Neural crest cell (in vitro differentiated cells): ENCODE results near the gene DEPDC4. TPM values are rescaled to one million over a fixed set of nuclear protein-coding genes. Genes with fewer than 3 reads are reported as not detected.

Source experiments
- DNase-seq: peaks from one replicate; pipeline ENCODE4 v3.0.0; 2021; ENCODE audit warnings: low read depth, mixed read lengths, low spot score
- H3K27ac Mint-ChIP-seq: one replicate; pipeline ENCODE4 v1.8.0; 2021; ENCODE audit warnings: mild to moderate bottlenecking, mixed read lengths; ENCODE audit not compliant: unreplicated experiment
- H3K27me3 Mint-ChIP-seq: 2 replicates; pipeline ENCODE4 v1.8.0; 2021; ENCODE audit warnings: low read depth, mild to moderate bottlenecking, mixed read lengths
- H3K36me3 Mint-ChIP-seq: 2 replicates; pipeline ENCODE4 v1.8.0; 2021; ENCODE audit warnings: low read depth, mild to moderate bottlenecking, mixed read lengths
- H3K4me1 Mint-ChIP-seq: 2 replicates; pipeline ENCODE4 v1.8.0; 2021; ENCODE audit warnings: mixed read lengths
- H3K4me3 Mint-ChIP-seq: one replicate; pipeline ENCODE4 v1.8.0; 2021; ENCODE audit warnings: mild to moderate bottlenecking, mixed read lengths
- H3K9me3 Mint-ChIP-seq: 2 replicates; pipeline ENCODE4 v1.8.0; 2021; ENCODE audit warnings: mixed read lengths
- total RNA-seq: library from RNA; stranded (reverse); gene quantifications from 2 replicates; pipeline ENCODE4 v1.2.1, GENCODE V29; 2021
- TF ChIP-seq, protein P1 (sequence below): fragments of 200-600 bp; sonication (generic); conservative IDR thresholded peaks from 2 replicates; pipeline ENCODE4 v1.5.0; 2021; ENCODE audit warnings: antibody characterized with exemption, mild to moderate bottlenecking

The DEPDC4 gene
- total RNA-seq, 1 donor from 2014 or later = 4.1 TPM

DNA sequence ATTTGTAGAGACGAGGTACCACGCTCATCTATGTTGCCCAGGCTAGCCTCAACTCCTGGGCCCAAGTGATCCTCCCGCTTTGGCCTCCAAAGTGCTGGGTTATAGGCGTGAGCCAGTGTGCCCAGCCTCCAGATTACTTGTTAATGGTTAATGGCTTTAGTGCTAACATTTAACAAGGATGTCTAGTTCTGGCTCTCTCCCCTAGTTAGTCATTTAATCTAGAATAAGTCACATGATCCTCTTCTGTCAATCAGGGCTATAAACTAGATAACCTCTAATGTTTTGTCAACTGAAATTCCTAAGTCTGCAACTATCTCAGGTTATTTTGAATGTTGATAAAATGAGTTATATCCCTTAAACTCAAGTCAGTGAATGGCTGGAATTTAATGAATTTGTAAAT, 50.5 kb downstream of the DEPDC4 start:
- DNase-seq = no peak
- Mint-ChIP-seq H3K36me3 (no peaks in the 10 kb centered on the region), H3K27me3 (no peaks in the 10 kb centered on the region), H3K4me1 (no peaks in the 10 kb centered on the region), H3K27ac (no peak overlapping the region), H3K4me3 (no peak overlapping the region), H3K9me3 (no peaks in the 10 kb centered on the region)
- TF ChIP-seq, protein P1, sequence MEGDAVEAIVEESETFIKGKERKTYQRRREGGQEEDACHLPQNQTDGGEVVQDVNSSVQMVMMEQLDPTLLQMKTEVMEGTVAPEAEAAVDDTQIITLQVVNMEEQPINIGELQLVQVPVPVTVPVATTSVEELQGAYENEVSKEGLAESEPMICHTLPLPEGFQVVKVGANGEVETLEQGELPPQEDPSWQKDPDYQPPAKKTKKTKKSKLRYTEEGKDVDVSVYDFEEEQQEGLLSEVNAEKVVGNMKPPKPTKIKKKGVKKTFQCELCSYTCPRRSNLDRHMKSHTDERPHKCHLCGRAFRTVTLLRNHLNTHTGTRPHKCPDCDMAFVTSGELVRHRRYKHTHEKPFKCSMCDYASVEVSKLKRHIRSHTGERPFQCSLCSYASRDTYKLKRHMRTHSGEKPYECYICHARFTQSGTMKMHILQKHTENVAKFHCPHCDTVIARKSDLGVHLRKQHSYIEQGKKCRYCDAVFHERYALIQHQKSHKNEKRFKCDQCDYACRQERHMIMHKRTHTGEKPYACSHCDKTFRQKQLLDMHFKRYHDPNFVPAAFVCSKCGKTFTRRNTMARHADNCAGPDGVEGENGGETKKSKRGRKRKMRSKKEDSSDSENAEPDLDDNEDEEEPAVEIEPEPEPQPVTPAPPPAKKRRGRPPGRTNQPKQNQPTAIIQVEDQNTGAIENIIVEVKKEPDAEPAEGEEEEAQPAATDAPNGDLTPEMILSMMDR = no peak

DNA sequence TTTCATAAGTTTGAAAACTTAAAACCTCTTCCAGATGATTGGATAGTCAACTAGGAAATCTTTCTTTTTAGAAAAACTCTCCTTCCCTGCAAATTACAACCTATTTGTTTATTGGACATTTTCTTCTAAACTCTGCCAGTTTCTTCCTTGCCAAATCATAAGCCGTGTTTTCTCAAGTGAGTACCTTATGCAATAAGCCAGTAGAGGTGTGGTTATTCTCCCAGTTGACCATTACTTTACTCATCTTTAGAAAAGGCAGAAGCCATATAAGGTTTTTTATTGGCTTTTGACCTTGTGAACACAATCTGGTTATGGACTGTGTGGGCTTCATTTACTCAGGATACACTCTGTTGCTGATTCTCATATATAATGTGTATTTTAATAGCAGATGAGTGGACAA, 51.7 kb downstream of the DEPDC4 start:
- H3K36me3 Mint-ChIP-seq = no peaks in the 10 kb centered on the region
- TF ChIP-seq, protein P1 = no peak
- H3K27me3 Mint-ChIP-seq = no peaks in the 10 kb centered on the region
- no peak for DNase-seq
- H3K4me3 Mint-ChIP-seq = no peak overlapping the region
- no peak overlapping the region for H3K27ac Mint-ChIP-seq
- H3K9me3 Mint-ChIP-seq = no peaks in the 10 kb centered on the region
- no peaks in the 10 kb centered on the region for H3K4me1 Mint-ChIP-seq

DNA sequence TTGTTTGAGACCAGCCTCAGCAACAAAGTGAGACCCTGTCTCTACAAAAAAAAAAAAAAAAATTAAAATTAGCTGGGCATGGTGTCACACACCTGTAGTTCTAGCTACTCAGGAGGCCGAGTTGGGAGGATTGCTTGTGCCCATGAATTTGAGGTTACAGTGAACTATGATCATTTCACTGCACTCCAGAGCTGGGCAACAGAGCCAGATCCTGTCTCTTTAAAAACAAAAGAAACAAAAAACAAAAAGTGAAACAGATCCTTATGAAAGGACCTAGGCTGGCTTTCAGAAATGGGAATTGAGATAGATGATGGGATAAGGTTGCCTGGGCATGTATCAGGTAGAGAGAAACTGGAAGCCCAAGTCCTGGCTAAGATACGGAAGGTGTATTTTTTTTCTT, 52.4 kb downstream of the DEPDC4 start:
- H3K36me3 Mint-ChIP-seq = peaks cover 3% of the 10 kb centered on the region
- no peaks in the 10 kb centered on the region for H3K9me3 Mint-ChIP-seq
- H3K27me3 Mint-ChIP-seq = no peaks in the 10 kb centered on the region
- DNase-seq = no peak
- TF ChIP-seq, protein P1 = no peak
- no peak overlapping the region for H3K27ac Mint-ChIP-seq
- H3K4me3 Mint-ChIP-seq = no peak overlapping the region
- H3K4me1 Mint-ChIP-seq = no peaks in the 10 kb centered on the region

DNA sequence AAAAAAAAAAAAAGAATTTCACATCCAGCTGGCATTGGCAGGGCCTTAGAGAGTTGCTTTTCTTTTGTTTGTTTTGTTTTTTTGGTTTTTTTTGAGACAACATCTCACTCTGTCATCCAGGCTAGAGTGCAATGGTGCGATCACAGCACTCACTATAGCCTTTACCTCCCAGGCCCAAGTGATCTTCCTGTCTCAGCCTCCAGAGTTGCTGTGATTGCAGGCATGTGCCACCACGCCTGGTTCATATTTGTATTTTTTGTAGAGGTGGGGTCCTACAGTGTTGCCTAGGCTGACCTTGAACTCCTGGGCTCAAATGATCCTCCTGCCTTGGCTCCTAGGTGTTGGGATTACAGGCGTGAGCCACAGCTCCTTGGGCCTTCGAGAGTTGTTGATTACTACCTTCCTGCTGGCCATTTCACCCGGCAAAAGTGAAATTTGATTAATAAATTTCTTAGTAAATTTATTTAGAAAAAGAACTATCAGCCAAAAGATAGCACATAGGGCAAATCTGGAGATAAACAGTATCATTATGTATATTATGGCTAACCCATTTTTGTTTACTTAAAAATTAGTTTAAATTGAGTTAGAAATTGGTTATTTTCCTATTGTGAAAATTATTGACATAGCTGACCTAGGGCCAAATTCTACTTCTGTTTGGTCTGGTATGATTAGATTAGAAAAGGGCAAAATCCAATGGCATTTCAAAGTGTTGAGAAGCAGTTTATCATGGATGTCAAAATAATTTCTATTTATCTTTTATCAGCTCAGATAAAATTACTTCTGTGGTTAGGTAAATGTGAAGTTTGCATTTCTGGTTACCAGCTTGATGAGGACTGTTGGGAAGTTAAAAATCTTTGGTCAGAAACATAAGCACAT, 53.6 kb downstream of the DEPDC4 start:
- Mint-ChIP-seq H3K9me3 (no peaks in the 10 kb centered on the region), H3K27me3 (no peaks in the 10 kb centered on the region), H3K27ac (no peak overlapping the region), H3K4me3 (no peak overlapping the region), H3K36me3 (peaks cover 6% of the 10 kb centered on the region), H3K4me1 (no peaks in the 10 kb centered on the region)
- no peak for DNase-seq
- TF ChIP-seq, protein P1 = no peak

DNA sequence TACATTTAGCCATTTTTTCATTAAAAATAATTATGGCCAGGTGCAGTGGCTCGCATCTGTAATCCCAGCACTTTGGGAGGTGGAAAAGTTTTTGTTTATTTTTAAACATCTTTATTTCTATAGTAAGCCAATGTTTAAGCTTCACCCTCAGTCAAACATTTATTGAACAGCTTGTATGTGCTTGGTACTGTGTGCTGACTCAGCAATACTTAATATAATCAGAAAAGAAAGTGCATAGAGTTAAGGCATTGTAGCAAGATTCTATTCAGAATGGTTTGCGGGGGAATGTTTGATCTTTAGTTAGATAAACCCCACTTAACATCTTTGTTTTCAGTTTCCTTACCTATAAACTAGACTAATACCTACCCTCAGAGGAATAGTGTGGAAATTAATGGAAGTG, 55.2 kb downstream of the DEPDC4 start:
- TF ChIP-seq, protein P1 = no peak
- H3K36me3 Mint-ChIP-seq = peaks cover 6% of the 10 kb centered on the region

More for the DNA sequence above, 55.2 kb downstream of the DEPDC4 start:
- DNase-seq = no peak
- Mint-ChIP-seq H3K4me1 (no peaks in the 10 kb centered on the region), H3K27me3 (no peaks in the 10 kb centered on the region), H3K27ac (no peak overlapping the region), H3K9me3 (no peaks in the 10 kb centered on the region), H3K4me3 (no peak overlapping the region)
